Measurements from ENCODE around the gene ACTR3C.
"Not testable (repeated sequence)": the region's sequence is repeated elsewhere in the genome, so short reads cannot be mapped to it uniquely, and the experiment has no call there.

ACTR3C gene

DNA sequence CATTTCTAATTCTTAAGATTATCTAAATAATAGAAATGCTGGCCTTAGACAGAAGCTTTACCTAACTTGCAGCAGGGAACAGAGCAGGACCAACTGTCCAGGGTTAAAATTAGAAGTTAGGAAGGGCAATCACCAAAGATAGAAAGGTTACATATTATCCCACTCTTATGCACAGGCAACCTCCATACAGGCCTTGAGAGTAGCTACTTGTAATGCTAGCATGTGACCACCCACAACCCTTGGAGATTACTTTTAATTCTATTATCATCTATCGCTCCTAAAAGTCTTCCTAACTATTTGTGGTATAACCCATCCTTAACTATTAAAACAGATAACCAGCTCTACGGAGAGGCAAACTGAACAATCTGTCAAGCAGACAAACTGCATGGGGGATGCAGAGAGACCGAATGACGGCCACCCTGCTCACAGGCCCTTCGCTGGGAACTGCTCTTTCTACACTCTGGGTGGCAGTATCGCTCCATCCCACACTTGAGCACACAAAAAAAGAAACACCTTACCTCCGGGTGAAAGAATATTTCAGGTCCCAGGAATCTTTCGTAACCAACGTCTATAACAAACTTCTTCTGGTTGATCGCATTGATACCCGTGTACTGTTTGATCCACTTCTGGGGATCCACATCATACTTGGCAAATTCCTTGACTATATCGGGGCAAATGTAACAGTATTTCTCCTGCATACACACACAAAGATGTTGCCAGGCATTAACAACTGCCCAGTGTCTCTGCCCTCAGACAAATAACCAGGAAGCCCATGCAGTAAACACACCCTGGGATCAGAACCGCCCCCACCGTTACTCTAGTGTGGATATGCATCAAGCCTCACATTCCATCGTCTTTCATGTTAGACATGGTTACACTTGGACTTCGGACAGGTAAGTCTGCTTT lies 37.2 kb downstream of the ACTR3C start:
- peak in 3 of 58 donors; percentile 2 to 3 (median 2) for DNase-seq

DNA sequence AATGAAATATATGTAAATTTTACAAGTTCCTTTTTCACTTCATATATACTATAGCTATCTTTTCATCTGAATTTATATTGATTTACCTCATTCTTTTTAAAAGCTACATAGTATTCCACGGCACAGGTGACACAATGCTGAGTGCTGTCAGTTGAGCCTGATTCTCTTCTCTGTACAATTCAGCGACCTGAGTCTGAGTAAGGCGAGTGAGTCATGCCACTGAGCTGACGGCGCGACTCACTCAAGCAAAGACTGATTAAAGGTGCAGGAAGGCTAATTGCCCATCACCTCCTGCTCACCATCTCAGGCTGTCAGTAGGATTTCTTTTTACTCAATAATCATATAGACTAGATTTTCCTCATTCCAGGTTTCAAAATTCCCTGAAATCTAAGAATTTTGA lies 39.7 kb downstream of the ACTR3C start:
- DNase-seq, result not testable (repeated sequence)

DNA sequence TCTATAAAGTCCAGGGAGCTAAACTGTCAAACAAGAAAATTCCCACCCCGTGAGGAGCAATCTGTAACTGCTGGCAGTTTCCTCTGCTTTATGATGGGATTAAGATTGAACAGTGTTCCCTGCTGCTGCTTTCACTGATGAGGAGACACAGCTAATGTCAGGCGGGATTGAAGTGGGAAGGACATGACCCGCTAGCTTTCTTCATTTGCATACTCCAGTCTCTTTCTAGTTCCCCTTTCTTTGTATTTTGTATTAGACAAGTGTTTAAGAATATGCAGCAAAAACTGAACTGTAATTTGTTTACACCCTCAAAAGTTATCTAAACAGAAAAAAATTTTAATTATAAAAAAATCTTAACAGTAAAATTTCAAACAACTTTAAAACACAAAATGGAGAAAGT lies 40.2 kb downstream of the ACTR3C start:
- not testable (repeated sequence) for DNase-seq

DNA sequence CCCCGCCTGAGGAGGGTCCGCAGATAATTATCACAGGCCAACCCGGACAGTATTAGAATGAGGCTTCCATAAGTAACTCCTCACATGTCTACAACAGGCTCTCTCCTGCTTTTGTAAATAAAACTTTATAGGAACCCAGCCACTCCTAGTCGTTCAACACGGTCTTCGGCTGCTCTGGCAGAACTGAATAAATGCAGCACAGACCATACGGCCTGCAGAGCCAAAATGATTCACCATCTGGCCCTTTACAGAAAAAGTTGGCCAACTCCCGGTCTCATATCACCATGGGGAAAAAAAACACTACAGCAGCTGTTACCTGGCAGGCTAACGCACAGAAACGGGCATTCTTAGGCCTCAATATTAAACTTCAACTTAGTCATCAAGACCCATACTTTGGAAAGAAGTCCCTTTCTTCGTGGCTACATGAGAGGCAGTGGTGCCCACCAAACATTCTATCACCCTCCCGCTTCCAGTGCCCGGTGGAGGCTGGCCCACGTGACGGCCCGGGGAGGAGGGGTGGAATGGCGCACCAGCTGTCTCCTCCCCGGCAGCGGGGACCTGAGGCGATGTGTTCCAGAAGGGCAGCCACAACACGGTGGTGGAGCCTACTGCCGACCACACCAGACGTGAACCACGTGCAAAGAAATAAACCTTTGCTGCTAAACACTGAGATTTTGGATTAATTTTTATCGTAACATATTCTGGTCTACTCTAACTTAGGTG lies 41.5 kb downstream of the ACTR3C start:
- DNase-seq, result not testable (repeated sequence)

DNA sequence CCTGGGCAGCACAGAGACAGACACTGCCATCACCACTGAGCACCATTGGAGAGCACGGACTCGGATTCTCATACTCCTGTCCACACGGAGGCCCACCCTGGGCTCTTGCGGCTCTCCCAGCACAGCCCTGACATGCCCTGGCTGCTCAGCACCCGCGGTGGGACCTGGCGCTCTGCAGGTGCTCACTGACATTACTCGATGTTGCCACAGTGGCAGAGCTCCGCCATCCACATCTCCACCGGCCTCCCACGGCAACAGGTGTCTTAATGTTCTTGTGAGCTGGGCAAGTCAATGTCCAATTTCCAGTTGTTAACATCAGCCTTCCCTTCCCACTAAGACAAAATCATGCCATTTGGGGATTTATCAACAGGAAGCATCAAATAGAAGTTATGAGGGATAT lies 45.0 kb downstream of the ACTR3C start:
- DNase-seq, result not testable (repeated sequence)

DNA sequence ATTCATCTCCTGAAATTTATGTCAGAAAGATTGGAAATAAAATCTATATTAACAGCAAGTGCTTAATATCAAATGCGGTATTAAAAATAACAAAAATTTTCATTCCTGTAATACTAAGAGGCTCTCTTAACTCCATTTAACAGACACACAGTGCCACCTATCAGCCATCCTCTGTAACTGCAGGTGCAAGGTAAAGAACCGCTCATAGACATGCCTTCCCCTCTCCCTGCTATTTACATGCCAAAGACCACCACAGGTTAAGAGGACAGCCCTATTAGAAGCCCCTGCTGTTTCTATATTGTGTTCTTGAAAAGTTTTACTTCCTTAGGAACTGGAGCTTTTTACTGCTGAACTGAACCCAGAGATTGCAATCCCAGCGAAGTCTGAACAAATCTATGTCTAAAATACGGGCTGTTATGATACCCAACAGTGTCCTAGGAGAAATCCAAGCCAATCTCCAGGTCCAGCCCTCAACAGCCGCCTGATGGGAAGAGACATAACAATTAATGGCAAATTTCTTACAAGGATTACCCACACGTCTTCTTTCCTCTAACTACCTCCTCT lies 47.1 kb downstream of the ACTR3C start:
- DNase-seq, result peak in 5 of 58 donors; percentile 2 to 25 (median 12)

DNA sequence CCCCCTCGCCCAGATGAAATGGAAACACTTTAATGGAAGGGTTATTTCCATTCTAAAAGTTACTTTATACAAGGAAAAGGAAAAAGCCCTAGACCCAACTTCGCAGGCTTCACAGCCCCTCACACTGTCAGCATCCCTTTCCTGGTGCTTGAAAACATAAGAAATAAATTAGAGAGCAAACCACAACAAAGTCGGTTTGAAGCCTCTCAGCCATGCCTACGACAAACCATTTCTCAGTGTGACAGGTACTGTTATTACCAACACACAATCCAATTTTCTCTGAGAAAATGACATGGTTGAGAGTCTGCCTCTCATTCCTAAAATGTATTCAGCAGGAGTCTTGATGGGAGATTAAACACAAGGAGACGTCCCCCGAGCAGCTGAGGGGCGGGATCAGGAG lies 51.4 kb downstream of the ACTR3C start:
- not testable (repeated sequence) for DNase-seq

DNA sequence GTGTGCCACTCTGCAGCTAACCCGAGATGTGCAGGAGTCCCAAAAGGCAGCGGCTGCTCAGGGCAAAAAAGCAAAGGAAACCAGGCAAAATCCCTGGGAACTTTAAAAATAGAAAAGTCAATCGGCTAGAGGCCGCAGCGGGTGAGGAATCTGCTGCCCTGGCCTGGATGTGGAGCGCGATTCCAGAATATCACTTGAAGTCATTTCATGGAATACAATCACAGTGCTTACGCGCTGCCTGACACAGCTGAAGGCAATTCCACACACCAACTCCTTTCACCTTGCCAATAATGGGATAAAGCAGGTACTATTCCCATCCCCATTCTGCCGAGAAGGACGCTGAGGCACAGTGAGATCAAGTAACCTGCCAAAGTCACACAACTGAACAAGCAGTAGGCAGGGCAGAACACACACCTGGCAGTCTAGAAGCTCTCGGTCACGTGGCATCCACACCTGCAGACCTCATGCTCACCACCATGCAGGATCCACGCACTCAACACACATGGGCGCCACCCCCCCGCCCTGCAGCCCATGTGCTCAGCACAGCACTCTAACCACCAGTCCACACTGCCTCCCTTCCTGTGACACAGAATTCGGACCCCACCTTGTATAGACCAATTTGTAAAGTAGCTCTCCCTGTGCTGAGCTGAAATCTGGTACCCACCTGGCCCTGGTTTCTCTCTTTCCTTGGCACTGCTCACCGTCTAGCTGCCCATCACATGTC lies 53.1 kb downstream of the ACTR3C start:
- not testable (repeated sequence) for DNase-seq

DNA sequence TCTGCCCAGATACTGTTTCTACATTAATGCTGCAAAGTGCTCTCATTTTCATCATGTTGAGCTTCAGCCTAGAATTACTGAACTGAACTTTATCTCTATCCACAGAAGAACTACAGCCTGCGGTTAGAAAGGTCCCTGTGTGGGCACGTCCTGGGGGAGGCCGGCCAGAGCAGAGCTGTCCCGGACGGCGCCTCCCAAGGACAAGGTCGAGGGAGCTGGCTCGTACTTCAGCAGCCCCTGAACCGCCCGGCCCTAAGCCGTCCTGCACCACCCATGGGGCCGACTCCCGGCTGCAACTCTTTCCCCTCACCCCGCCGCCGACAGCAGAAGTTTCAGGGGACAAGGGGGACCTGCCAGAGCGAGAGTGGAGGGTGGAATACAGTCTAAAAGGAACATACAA lies 54.5 kb downstream of the ACTR3C start:
- not testable (repeated sequence) for DNase-seq

DNA sequence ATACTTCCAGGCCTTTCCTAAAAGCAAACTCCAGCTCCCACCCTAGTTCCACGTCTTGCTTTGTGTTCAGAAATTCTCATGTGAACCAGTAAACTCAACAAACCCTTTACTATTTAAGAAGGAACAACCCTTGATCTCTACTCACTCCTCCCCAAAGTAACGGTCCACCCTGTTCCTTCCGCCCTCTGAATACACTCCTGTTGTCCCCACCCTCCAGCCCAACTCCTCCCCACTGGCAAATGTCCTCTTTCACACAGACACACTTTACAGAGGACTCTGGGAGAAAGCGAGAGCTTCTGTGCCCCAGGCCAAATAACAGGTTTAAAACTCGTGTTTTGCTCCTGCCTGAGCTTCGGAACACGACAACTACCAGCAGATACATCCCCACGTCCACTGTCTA lies 55.1 kb downstream of the ACTR3C start:
- not testable (repeated sequence) for DNase-seq

DNA sequence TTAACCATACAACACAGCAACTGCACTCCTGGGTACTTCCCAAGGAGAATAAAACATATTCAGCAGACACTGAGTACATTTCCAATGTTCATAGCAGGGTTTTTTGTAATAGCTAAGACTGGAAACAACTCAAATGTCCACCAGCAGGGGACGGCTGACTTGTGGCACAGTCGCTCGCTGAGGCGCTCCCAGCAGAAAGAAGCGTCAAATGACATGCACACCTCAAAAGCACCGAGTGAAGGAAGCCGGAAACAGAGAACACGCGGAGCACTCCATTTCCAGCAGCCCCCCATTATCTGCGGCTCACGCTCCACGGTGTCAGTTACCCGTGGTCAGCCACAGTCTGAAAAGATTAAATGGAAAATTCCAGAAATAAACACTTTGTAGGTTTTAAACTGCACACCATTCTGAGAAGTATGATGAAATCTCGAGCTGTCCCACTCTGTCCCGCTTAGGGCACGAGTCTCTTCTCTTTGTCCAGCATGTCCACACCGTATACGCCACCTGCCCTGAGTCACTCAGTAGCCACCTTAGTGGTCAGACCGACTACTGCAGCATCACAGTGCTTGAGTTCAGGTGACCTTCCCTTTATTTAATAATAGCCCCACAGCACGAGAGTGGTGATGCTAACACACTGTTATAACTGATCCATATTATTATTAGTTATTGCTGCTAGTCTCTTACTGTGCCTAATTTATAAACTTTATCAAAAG lies 56.2 kb downstream of the ACTR3C start:
- DNase-seq, result not testable (repeated sequence)

DNA sequence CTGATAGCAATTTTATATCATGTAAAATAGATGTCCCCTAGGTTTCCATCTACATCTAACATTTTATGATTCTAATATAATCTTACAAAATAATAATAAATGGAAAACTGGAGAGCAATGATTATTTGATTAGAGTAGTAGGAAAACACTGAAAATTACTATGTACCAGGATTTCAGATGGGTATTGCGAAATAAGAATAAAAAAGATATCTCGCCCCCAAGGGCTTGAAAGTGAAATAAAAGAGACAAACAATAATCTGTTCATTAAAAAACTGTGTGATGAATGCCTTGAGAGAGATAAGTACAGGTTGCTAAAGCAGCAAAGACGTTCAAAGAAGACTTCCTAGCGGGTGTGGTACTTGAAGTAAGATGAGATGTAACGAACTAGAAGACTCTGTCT lies 60.7 kb downstream of the ACTR3C start:
- not testable (repeated sequence) for DNase-seq

DNA sequence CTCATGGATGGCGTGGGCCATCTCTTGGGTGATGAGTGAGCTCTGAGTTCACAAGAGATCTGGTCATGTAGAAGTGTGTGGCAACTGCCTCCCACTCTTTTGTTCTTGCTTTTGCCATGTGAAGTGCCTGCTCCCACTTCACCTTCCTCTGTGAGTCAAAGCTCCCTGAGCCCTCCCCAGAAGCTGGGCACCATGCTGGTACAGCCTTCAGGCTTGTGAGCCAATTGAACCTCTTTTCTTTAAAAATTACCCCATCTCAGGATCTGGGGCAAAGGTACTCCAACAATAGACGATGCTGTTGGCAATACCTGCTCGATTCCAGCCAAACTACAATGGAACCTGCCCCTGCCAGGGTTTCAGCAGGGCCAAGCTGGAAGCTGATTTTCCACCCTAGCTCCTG lies 75.6 kb downstream of the ACTR3C start:
- not testable (repeated sequence) for DNase-seq

DNA sequence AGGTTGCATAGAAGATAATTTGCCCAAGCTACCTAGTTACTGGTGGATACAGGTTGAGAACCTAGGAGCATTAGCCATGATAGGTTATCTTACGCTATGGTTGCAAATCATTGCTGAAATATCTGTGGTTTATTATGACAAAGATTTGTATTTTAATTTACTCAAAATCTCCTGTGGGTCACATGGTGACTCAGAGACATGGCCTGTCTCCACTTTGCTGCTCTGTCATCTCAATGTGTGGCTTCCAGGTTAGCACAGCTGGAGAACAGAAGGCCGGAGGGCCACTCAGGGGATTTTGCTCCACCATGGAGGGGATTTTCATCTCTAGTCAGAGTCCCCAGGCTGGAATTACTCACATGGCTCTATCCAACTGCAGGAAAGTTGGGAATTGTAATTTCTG lies 78.1 kb downstream of the ACTR3C start:
- not testable (repeated sequence) for DNase-seq

DNA sequence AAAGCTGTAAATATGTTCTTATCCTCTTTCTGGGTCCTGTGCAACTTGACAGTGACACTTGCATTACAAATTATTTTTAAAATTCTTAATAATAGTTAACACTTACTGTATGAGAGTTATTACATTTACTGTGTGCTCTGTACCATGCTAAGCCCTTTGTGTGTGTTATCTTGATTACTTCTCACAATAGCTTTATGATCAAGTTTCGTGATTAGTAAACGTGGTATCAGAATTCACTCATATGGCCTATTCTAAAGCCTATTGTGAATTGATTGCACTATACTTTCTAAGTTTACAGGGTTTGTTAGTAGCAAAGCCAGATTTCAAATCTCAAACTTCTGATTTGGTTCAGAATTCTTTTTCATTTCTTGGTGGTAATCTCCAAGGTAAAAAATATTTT lies 80.4 kb downstream of the ACTR3C start:
- DNase-seq, result not testable (repeated sequence)

DNA sequence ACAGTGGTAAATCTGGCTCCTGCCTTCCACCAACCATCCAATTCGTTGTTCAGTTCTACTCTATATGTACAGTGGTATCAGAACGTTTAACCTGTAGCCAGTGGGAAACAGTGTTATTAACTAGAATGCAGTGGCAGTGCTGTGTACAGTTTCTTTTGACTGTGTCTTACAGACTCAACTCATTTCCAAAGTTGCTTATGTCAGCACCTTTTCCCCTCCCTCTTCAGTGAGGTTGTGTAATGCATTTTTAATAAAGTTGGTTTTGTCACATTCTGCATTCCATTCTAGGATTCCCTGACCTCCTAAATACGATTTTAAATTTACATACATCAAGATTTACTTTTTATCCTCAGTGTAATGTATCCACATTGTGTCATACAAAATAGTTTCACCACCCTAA lies 97.9 kb downstream of the ACTR3C start:
- not testable (repeated sequence) for DNase-seq

DNA sequence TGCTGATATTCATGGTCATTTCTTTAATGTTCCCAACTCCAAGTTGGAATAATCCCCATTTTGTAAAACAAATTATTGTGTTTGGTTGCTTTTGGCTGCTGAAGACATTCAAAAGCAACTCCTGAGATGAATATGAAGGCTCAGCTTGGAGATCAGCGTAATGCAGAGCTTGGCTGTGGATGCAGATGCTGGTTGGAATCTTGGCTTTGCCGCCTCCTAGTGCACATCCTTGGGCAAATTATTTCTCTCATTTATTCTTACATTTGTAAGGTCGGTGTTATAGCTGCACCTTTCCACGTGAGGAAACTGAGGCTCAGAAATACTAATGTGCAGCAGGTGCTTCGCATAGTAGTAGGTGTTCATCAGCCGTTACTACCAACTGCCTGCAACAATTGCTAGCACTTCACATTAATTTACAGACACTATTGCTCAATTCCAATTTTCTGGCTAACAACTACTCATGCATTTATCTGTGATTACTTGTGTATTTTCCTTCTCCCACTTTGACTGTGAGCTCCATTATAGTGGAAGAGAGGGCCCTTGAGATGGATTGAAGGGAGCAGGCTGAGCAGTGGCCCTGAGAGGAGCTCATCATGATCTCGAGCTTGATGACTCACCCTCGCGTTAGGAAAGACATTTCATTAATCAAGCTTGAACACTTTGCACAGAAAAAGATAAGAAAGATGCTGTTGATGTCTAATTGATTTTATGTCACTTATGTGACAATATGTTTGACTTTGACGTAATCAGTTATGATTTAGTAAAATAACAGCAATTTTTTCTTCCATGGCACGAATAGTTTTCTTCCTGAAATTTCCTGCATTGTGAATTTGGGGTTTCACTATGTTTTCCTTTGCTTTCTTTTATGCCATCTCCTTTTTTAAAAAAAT lies 101.0 kb downstream of the ACTR3C start:
- DNase-seq, result peak in 7 of 58 donors; percentile 1 to 20 (median 6)

DNA sequence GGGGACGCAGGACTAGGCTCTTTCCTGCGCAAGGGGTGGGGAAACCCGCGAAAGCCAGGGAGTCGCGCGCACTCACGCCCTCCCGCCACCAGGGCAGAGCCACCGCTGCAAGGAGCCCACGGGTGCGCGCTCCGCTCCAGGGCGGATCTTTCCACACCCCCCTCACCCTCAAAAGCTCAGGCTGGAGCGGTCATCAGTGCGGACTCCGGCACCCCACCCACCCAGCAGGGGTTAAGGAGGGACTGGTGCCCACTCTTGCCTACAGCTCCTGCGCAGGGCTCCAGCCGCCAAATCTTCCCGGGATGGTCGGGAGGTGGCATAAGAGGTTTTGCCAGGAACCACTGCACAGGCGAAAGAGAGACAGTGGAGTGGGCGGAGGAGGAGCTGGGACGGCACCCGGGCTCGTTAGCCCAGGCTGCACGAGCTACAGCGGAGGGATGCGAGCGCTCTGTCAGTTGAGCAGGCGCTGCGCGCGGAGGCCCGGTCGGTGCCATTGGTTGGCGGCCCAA lies 102.6 kb downstream of the ACTR3C start:
- peak in 4 of 58 donors; percentile 1 to 27 (median 8) for DNase-seq

DNA sequence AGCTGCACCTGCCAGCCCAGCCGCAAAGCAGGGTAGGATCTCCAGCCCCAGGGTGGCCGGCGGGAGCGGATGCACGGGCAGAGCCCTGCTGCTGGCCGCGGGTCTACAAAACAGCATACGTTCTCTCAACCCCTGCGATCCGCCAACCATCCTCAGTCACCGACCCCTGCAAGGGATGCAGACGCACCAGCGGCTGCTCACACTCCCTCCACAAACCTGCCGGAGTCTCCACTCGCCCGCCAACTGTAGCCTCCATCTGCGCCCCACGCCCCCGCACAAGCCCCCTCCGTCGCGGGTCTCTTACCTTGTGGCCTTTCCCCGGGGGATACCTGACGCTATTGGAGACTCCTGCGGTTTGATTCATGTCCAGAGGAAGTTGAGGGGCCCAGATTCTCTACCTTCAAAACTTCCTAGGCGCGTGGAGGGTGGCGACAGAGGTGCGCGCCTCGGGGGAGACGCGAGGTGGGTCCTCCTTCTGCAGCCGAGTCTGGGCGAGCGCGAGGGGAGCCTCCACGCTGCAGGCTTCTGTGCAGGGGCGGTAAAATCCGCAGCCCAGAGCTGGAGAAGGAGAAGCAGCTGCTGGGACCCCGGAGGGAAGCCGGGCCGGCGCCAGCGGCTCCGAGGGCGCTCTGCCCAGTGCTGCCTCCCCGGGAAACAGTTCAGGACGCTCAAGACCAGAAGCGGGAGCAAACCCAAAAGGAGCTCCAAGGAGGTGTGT lies 103.2 kb downstream of the ACTR3C start:
- DNase-seq, result not testable (repeated sequence)

Data from anterior cingulate cortex (tissue), 58 donors.